IMR-90 (cell line): Measurements from ENCODE around the gene RAB4B. TPM values are rescaled to one million over a fixed set of nuclear protein-coding genes. Genes with fewer than 3 reads are reported as not detected.

ENCODE experiments used
- ATAC-seq: fragments of 200-7000 bp; cut with Tn5 transposase; 2 replicates; pipeline ENCODE4 v1.9.1; 2020; ENCODE audit warnings: low read depth, mild to moderate bottlenecking, moderate library complexity
- BruUV-seq: library from RNA; stranded (reverse); fragments of 400-500 nt; replicated peaks from 2 replicates; lab custom pipeline; 2021; lab: Mats Ljungman, UMichigan
- CTCF ChIA-PET: fragments of 300-600 bp; formaldehyde crosslinking; extraction: SDS; loops from one replicate; lab custom pipeline; 2021; ENCODE audit warnings: antibody characterized with exemption; lab: Yijun Ruan, JAX
- POLR2A ChIA-PET: fragments of 300-600 bp; sonication (Branson Sonifier 250); formaldehyde crosslinking; loops from one replicate; lab custom pipeline; 2022; ENCODE audit warnings: antibody characterized with exemption; ENCODE audit not compliant: unreplicated experiment; lab: Charles Lee
- DNase-seq: peaks from one replicate; pipeline ENCODE4 v3.0.0; 2013
- H2AFZ ChIP-seq: replicated peaks from 2 replicates; pipeline ENCODE3; 2013; ENCODE audit warnings: low read length, mild to moderate bottlenecking; ENCODE audit not compliant: poor library complexity
- H2AK5ac ChIP-seq: 2 replicates; pipeline ENCODE4 v1.6.1; 2013; ENCODE audit warnings: low read depth, low read length, inconsistent platforms
- H2AK9ac ChIP-seq: replicated peaks from 2 replicates; pipeline ENCODE3; 2013; ENCODE audit warnings: mild to moderate bottlenecking, low read depth, low read length, moderate library complexity; ENCODE audit not compliant: poor library complexity
- H2BK120ac ChIP-seq: 2 replicates; pipeline ENCODE4 v1.6.1; 2013; ENCODE audit warnings: low read depth, low read length, inconsistent platforms
- H2BK15ac ChIP-seq: 3 replicates; pipeline ENCODE4 v1.6.1; 2013; ENCODE audit warnings: low read depth, low read length, inconsistent platforms
- H2BK20ac ChIP-seq: 2 replicates; pipeline ENCODE4 v1.6.1; 2013; ENCODE audit warnings: low read depth, mild to moderate bottlenecking, inconsistent platforms, low read length, moderate library complexity
- H2BK5ac ChIP-seq: 2 replicates; pipeline ENCODE4 v1.6.1; 2013; ENCODE audit warnings: mild to moderate bottlenecking, low read depth, low read length, inconsistent platforms; ENCODE audit not compliant: poor library complexity, severe bottlenecking
- H3K14ac ChIP-seq: replicated peaks from 2 replicates; pipeline ENCODE4 v1.6.1; 2013; ENCODE audit warnings: low read depth, low read length, inconsistent platforms
- H3K18ac ChIP-seq: 2 replicates; pipeline ENCODE4 v1.6.1; 2013; ENCODE audit warnings: low read depth, low read length, control low read depth
- H3K23ac ChIP-seq: 2 replicates; pipeline ENCODE4 v1.6.1; 2013; ENCODE audit warnings: low read depth, low read length, inconsistent platforms
- H3K27ac ChIP-seq: 2 replicates; pipeline ENCODE4 v1.5.1; 2013; ENCODE audit warnings: mild to moderate bottlenecking, control low read depth, low read length; ENCODE audit not compliant: insufficient read depth
- H3K27me3 ChIP-seq: 2 replicates; pipeline ENCODE4 v1.6.1; 2013; ENCODE audit warnings: low read length; ENCODE audit not compliant: control insufficient read depth, insufficient read depth
- H3K36me3 ChIP-seq: 2 replicates; pipeline ENCODE4 v1.6.1; 2013; ENCODE audit warnings: low read length, mixed read lengths; ENCODE audit not compliant: control insufficient read depth, insufficient read depth
- H3K4ac ChIP-seq: 2 replicates; pipeline ENCODE4 v1.6.1; 2013; ENCODE audit warnings: low read depth, low read length, inconsistent platforms
- H3K4me1 ChIP-seq: 2 replicates; pipeline ENCODE4 v1.6.1; 2013; ENCODE audit warnings: low read length, mixed read lengths; ENCODE audit not compliant: control insufficient read depth, insufficient read depth
- H3K4me2 ChIP-seq: 2 replicates; pipeline ENCODE4 v1.6.1; 2013; ENCODE audit warnings: low read depth, mild to moderate bottlenecking, control low read depth, low read length, moderate library complexity
- H3K4me3 ChIP-seq: 2 replicates; pipeline ENCODE4 v1.5.1; 2013; ENCODE audit warnings: low read depth, mild to moderate bottlenecking, control low read depth, low read length, moderate library complexity; ENCODE audit not compliant: insufficient read depth
- H3K56ac ChIP-seq: 2 replicates; pipeline ENCODE4 v1.6.1; 2013; ENCODE audit warnings: low read length, inconsistent platforms; ENCODE audit not compliant: insufficient read depth; ENCODE audit errors: extremely low read depth
- H3K79me1 ChIP-seq, 2 experiments: 2 replicates each; pipeline ENCODE4 v1.6.1; 2013; ENCODE audit warnings: low read length in 2 of 2, inconsistent platforms in 1 of 2, low read depth in 1 of 2
- H3K9ac ChIP-seq: 2 replicates; pipeline ENCODE4 v1.6.1; 2013; ENCODE audit warnings: low read depth, low read length, control low read depth
- H3K9me1 ChIP-seq: 2 replicates; pipeline ENCODE4 v1.6.1; 2013; ENCODE audit warnings: low read length, inconsistent platforms; ENCODE audit not compliant: insufficient read depth
- H3K9me3 ChIP-seq: 2 replicates; pipeline ENCODE4 v1.6.1; 2013; ENCODE audit warnings: low read length; ENCODE audit not compliant: control insufficient read depth, insufficient read depth
- H4K20me1 ChIP-seq: 2 replicates; pipeline ENCODE4 v1.6.1; 2013; ENCODE audit warnings: low read length, inconsistent platforms; ENCODE audit not compliant: insufficient read depth
- H4K5ac ChIP-seq: 2 replicates; pipeline ENCODE4 v1.6.1; 2013; ENCODE audit warnings: mild to moderate bottlenecking, low read depth, low read length, control low read depth
- H4K8ac ChIP-seq, 2 experiments: 2 replicates each; pipeline ENCODE4 v1.6.1; 2013; ENCODE audit warnings: low read depth in 2 of 2, low read length in 2 of 2, control low read depth in 1 of 2, inconsistent platforms in 1 of 2
- H4K91ac ChIP-seq: 2 replicates; pipeline ENCODE4 v1.6.1; 2013; ENCODE audit warnings: low read depth, low read length, inconsistent platforms; ENCODE audit not compliant: insufficient read depth
- BHLHE40 ChIP-seq: fragments of 150-350 bp; IDR thresholded peaks from 2 replicates; pipeline ENCODE4 v1.6.1; 2016; ENCODE audit warnings: mild to moderate bottlenecking, low read depth, low read length
- CEBPB ChIP-seq: IDR thresholded peaks from 2 replicates; pipeline ENCODE4 v1.6.1; 2012; ENCODE audit warnings: low read depth, low read length, improper control_type of control experiment
- CHD1 ChIP-seq: IDR thresholded peaks from 2 replicates; pipeline ENCODE4 v1.6.1; 2012; ENCODE audit warnings: low read depth, low read length, improper control_type of control experiment
- CTCF ChIP-seq: conservative IDR thresholded peaks from 2 replicates; pipeline ENCODE4 v1.5.1; 2012; ENCODE audit warnings: mild to moderate bottlenecking, low read depth, low read length, improper control_type of control experiment
- MAZ ChIP-seq: IDR thresholded peaks from 2 replicates; pipeline ENCODE4 v1.6.1; 2012; ENCODE audit warnings: low read depth, mild to moderate bottlenecking, low read length, improper control_type of control experiment, moderate library complexity, borderline replicate concordance
- NFE2L2 ChIP-seq: fragments of 150-350 bp; IDR thresholded peaks from 2 replicates; pipeline ENCODE4 v1.6.1; 2016; ENCODE audit warnings: low read depth, mild to moderate bottlenecking, low read length
- POLR2A ChIP-seq: IDR thresholded peaks from 2 replicates; pipeline ENCODE4 v1.6.1; 2012; ENCODE audit warnings: mild to moderate bottlenecking, low read depth, low read length
- RAD21 ChIP-seq: IDR thresholded peaks from 2 replicates; pipeline ENCODE4 v1.6.1; 2012; ENCODE audit warnings: low read length, improper control_type of control experiment
- RCOR1 ChIP-seq: IDR thresholded peaks from 2 replicates; pipeline ENCODE4 v1.6.1; 2012; ENCODE audit warnings: mild to moderate bottlenecking, low read length, improper control_type of control experiment; ENCODE audit not compliant: insufficient replicate concordance
- RFX5 ChIP-seq: IDR thresholded peaks from 2 replicates; pipeline ENCODE4 v1.8.0; 2012; ENCODE audit warnings: low read depth, mild to moderate bottlenecking, low read length, moderate library complexity
- SMC3 ChIP-seq: fragments of 150-350 bp; IDR thresholded peaks from 2 replicates; pipeline ENCODE4 v1.6.1; 2016; ENCODE audit warnings: low read depth, mild to moderate bottlenecking, antibody characterized with exemption, low read length, moderate library complexity
- WGBS, 2 experiments: methylation state at CpG; one replicate each; pipeline versions ENCODE4 v1.1.5 to v1.1.7; 2013; ENCODE audit warnings: missing lambda C conversion rate in 2 of 2; ENCODE audit not compliant: insufficient read length in 1 of 2; ENCODE audit errors: extremely low coverage in 2 of 2; 5-methylcytosine and 5-hydroxymethylcytosine counted together
- dilution Hi-C: fragments of 300-500 bp; cut with HindIII; formaldehyde crosslinking; loops from one replicate; pipeline ENCODE4 v1.14.3; 2018; ENCODE audit warnings: low sequenced_read_pairs; ENCODE audit not compliant: unreplicated experiment
- in situ Hi-C: fragments of 300-500 bp; cut with MboI; formaldehyde crosslinking; loops from 3 replicates; pipeline ENCODE4 v1.14.3; 2019; ENCODE audit warnings: low sequenced_read_pairs, inconsistent platforms, mixed read lengths
- intact Hi-C: fragments of 100-400 bp; cut with micrococcal nuclease; formaldehyde crosslinking; loops from 2 replicates; pipeline ENCODE4 v1.10.0; 2022
- polyA plus RNA-seq, 3 experiments: library from polyadenylated mRNA; depleted of rRNA; stranded (reverse); fragments of >200 nt; gene quantifications; 2 replicates each; pipeline ENCODE4 v1.2.3, GENCODE V29; 2012; ENCODE audit warnings: low replicate concordance in 1 of 3
- total RNA-seq: library from RNA; depleted of rRNA; stranded (reverse); fragments of >200 nt; gene quantifications from 2 replicates; pipeline ENCODE4 v1.2.3, GENCODE V29; 2012
- TF ChIP-seq, protein P1 (sequence below): fragments of 150-350 bp; IDR thresholded peaks from 2 replicates; pipeline ENCODE4 v1.6.1; 2016; ENCODE audit warnings: low read depth, mild to moderate bottlenecking, low read length, moderate library complexity, borderline replicate concordance

RAB4B gene
- total and polyA plus RNA-seq, 2 of the 4 experiments (the other 2 are of a cell fraction) = 7.9 to 21.4 TPM

- no peak for TF ChIP-seq RCOR1
Measured at GRCh38 chr19:40802300-40803169, 24.5 kb downstream of the RAB4B start (continued).

DNA sequence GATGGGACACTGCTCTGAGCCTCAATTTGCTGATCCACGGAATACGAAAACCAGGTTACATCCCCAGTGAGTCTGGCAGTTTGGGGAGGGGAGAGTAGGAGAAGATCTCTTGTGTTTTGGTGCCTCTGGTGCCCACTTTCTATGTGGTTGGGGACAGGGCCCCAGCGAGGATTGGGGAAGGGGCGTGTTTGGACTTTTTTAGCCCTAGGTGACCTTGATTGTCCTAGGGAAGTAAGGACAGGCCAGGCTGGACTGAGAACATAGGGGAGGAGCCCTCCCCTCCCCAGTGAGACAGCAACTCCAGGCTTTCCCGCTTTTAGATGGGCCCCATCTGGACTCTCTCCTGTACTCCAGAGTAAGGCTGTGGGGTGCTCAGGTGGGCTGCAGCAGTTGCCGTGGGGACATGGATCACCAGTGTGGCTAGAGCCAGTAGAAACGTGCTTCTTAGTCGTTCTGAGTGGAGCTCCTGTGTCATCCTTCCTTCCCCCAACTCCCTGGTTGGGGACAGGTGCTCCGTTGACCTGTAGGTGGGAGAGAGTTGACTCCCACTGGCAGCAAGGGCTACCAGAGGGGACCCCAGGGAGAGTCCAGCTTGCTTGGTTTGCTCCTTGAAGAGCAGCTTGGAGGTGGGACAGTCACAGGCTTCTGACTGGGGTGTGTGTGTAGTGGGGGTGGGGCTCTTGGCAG, 25.3 kb downstream of the RAB4B start:
- Histone ChIP-seq H3K9me1 (peaks cover 30% of the 10 kb centered on the region), H3K27me3 (no peaks in the 10 kb centered on the region), H3K4me3 (no peak overlapping the region), H2AK9ac (no peak overlapping the region), H3K14ac (no peak overlapping the region), H3K4me2 (peak overlapping the region; percentile 81; the same call in 1 of the 2 replicates), H3K4me1 (peaks cover 37% of the 10 kb centered on the region), H4K5ac (no peak overlapping the region), H3K9me3 (no peaks in the 10 kb centered on the region), H2BK120ac (no peak overlapping the region), H3K56ac (no peak overlapping the region), H4K20me1 (peaks cover 86% of the 10 kb centered on the region), H3K23ac (no peak overlapping the region), H3K4ac (no peak overlapping the region), H3K79me1 (peaks cover 10 to 83% of the 10 kb centered on the region in 2 experiments), H2BK15ac (no peak overlapping the region), H2BK5ac (no peak overlapping the region), H4K91ac (no peak overlapping the region), H3K18ac (no peak overlapping the region), H3K27ac (no peak overlapping the region), H2BK20ac (no peak overlapping the region), H2AFZ (no peak overlapping the region), H3K36me3 (peaks cover 57% of the 10 kb centered on the region), H2AK5ac (no peak overlapping the region), H4K8ac (no peak overlapping the region), H3K9ac (no peak overlapping the region)
- CTCF ChIA-PET = interaction anchor here (0.6 kb wide), 1 partner anchor 10 kb away, joined by 3 read pairs; no protein-coding TSS in a partner anchor
- DNase-seq = no peak
- POLR2A ChIA-PET = interaction anchor here (0.6 kb wide), 1 partner anchor 8 kb away, joined by 4 read pairs; no protein-coding TSS in a partner anchor
- ATAC-seq = no peak
- WGBS, 2 experiments = 92% methylated on average over 2 of the region's 9 CpGs; no CpG with 5 or more reads in 1 of the 2 experiments
- intact Hi-C loops (no loop called here), dilution Hi-C loops (no loop called here), in situ Hi-C loops (no loop called here)
- BruUV-seq = no TSS peak
- TF ChIP-seq MAZ (no peak), POLR2A (no peak), RCOR1 (no peak), BHLHE40 (no peak), CTCF (no peak), RFX5 (no peak), RAD21 (no peak), NFE2L2 (no peak), CHD1 (no peak), CEBPB (no peak), SMC3 (no peak)
- TF ChIP-seq, protein P1, sequence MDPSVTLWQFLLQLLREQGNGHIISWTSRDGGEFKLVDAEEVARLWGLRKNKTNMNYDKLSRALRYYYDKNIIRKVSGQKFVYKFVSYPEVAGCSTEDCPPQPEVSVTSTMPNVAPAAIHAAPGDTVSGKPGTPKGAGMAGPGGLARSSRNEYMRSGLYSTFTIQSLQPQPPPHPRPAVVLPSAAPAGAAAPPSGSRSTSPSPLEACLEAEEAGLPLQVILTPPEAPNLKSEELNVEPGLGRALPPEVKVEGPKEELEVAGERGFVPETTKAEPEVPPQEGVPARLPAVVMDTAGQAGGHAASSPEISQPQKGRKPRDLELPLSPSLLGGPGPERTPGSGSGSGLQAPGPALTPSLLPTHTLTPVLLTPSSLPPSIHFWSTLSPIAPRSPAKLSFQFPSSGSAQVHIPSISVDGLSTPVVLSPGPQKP = no peak
